Body of pancreas (tissue), 4 donors: ENCODE data around the gene NOD2.
A peak's percentile ranks its signal among the peaks of the same experiment; 100 is the strongest.

Source experiments
- POLR2A ChIP-seq, 3 donors: fragments of 450-650 bp; IDR thresholded peaks; one replicate each; pipeline ENCODE4 v1.6.1; 2016; ENCODE audit warnings: antibody characterized with exemption in 3 of 3, mild to moderate bottlenecking in 2 of 3
- TF ChIP-seq, protein P1 (sequence below), 7 experiments: fragments of 450-650 bp in 4 of 7; fragments of 200-600 bp in 3 of 7; sonication (generic) in 3 of 7; IDR thresholded peaks; one replicate each; pipeline ENCODE4 v1.5.1; 2016 to 2019; ENCODE audit warnings: antibody characterized with exemption in 7 of 7

DNA sequence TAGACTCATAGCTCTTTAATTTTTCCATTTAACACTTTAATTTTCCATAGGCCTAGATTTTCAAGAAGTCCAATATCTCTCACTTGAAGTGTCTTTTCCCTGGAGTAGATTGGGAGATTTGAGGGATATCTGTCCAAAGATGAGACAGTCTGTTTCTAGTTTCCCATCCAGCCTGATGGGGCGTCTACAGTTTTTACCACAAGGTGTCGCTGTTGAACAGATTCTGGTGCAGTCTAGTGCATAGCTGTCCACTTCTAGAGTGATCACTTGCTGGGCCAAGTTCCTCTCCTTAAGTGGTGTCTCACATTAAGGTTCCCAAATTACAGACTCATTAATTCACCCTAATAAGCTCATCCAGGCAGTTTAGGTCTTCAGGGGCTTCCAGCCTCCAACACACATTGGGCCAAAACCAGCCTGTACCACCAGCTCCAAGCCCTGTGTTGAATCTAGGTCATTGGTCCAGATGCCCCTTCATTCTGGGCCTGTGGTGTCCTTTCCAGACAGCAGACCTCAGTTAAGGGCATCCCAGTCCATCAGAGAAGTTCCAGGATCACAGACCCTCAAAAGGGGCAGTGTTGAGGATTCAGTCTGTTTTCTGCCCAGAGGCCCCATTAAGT lies 21.7 kb upstream of the NOD2 start:
- TF ChIP-seq, protein P1, sequence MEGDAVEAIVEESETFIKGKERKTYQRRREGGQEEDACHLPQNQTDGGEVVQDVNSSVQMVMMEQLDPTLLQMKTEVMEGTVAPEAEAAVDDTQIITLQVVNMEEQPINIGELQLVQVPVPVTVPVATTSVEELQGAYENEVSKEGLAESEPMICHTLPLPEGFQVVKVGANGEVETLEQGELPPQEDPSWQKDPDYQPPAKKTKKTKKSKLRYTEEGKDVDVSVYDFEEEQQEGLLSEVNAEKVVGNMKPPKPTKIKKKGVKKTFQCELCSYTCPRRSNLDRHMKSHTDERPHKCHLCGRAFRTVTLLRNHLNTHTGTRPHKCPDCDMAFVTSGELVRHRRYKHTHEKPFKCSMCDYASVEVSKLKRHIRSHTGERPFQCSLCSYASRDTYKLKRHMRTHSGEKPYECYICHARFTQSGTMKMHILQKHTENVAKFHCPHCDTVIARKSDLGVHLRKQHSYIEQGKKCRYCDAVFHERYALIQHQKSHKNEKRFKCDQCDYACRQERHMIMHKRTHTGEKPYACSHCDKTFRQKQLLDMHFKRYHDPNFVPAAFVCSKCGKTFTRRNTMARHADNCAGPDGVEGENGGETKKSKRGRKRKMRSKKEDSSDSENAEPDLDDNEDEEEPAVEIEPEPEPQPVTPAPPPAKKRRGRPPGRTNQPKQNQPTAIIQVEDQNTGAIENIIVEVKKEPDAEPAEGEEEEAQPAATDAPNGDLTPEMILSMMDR (IDR thresholded peaks at IDR 0.05): peak in 4 of 7 experiments; percentile 12 to 32 (median 20)
- no peak for TF ChIP-seq POLR2A (IDR thresholded peaks at IDR 0.05)
